Stimulated activated CD4-positive, alpha-beta T cell treated with anti-CD3 and anti-CD28 coated beads, Interleukin-12 subunit alpha, Interleukin-12 subunit beta, amount 100 ng/mL, for 4 hours (primary cell): ENCODE measurements around the gene BTG3.
A peak's percentile ranks its signal among the peaks of the same experiment; 100 is the strongest.

Experiments used
- DNase-seq: peaks from one replicate; pipeline ENCODE4 v3.0.0-alpha.2; 2020

The BTG3 gene, protein sequence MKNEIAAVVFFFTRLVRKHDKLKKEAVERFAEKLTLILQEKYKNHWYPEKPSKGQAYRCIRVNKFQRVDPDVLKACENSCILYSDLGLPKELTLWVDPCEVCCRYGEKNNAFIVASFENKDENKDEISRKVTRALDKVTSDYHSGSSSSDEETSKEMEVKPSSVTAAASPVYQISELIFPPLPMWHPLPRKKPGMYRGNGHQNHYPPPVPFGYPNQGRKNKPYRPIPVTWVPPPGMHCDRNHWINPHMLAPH

DNA sequence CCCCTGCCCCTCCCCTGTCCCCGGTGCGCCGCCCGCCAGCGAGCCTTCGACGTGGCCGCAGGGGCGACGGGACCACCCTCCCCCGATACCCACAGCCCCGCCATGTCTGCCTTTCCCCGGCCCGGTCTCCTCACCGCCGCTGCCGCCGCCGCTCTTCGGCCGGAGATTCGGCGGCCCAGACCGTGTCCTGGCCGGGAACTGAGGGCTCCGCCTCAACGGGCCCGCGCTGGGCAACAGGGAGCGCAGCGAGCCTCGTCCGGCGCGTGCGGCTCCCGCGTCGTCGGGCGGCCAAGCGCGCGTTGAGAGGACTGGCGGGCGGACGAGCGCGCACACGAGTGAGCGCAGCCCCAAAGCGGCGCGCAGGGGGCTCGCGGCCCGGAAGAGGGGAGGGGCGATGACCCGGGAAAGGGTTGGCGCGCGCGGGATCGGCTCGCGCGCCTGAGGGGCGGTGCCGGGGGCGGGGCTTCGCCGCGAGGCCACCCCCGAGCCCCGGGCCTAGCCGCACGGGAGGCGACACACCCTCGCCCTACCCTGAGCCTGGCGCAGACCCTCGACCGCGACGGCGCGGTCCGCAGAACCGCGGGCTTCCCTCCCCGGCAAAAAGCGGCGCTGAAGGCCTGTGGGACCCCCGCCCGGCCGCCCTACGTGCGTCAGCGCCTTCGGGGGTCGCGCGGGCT lies at the start of gene BTG3:
BTG3 (minus strand) TSS at position 337 of the 677 bp plus-strand sequence. CDS start 3,757 bp downstream, outside the sequence.
- DNase-seq = peak; percentile 79

DNA sequence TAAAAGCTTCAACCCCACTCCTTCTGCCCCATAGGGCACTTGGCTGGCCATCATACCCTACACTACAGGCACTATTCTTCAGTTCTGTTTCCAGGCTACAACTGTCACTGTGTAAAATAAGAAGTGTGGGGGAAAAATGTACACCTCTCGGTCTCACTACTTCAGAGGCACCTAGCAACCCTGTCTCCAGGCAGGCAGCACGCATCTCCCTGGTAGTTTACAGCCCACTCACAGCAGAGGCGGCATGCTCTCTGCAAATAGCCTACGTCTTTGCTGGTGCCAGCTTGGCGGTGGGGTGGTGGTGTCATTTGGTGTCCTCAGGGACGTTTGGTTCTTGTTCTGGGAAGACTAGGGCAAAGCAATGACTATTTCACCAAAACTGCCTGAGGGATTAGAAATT lies 48.2 kb upstream of the BTG3 start:
- DNase-seq = no peak

DNA sequence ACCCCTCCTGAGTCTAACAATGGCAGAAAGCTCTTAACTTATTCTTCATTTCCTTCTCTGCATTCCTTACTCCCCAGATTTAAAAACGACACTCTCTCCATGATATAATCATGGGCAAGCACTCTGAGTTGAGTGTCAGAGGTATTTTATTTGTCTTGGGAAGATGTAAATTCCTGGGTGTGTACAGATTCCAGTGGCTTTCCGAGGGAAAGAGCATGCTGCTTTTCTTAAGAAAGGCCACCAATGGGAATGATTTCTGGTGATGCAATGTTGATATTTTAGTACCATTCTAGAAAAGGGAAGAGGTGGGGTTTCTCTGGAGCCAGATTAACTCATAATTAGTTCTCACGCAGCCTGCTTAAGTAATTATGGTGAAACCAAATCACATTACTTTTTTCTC lies 47.8 kb upstream of the BTG3 start:
- DNase-seq = no peak

DNA sequence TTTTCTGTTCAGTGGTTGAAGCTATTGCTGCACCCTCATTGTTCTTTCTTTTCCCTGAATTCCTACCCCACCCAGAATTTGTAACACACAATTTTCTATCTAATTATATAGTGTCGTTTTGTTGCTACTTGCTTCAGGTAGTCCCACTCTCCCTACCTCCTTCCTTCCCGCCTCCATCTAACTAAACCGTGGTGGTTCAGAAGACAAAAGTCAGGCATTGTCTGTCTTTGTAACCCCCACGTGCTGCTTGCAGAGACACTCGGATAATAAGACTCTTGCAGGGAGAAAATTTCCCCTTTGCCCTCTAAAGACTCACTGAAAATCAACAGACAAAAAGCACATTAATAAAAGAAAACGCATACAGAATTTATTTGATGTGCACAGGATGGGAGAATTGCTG lies 46.2 kb upstream of the BTG3 start:
- DNase-seq = no peak

DNA sequence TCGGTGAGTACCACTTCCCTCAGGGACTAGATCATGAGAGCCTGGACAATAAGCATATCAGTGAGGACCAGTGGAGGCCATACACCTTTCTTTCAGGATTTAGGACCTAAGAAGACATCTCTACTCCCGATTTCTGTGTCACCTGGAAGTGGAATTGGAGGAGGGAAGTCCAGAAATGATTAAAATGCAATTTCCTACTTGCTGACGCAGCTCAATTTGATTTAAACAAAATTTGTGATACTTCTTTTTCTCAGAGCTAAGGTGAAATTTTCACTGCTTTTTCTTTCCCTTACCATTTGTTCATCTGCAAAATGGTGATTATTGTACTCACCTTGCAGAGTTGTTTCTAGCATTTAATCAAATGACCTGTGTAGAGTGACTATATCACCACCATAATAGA lies 38.8 kb upstream of the BTG3 start:
- DNase-seq = no peak

DNA sequence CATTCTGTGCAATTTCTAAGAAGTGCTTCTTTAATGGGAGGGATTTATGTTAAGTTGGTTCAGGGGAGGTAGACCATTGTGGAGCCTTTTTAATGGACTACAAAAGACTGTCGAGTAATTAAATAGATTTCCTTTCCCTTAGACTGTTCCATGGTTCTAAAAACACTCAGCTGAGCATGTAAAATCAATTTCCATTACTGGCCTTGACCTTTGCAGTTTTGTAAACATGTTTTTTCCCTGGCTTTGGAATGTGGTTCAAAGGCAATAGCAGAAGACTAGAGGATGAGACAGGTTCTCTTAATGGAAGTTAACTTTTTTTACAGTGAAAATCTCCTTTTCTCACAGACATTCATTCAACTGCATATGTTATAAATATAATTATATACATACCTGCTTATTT lies 37.6 kb upstream of the BTG3 start:
- no peak for DNase-seq

DNA sequence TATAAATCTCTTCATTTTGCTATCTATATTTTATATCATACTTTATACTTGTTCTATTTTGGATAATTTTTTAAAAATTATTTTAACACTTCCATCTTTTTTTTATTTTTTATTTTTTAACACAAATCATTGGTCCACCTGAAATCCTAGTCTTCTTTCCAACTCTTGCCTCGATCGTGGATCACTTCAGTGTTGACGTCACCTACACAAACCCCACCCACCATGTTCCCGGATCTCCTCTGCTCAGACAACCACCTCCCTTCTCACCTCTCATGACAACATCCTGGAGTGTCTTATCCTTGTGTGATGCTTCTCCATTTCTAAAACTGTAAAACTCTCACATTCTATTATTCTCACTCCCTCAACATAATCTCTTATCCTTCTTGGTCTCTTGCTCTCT lies 34.1 kb upstream of the BTG3 start:
- DNase-seq = no peak

DNA sequence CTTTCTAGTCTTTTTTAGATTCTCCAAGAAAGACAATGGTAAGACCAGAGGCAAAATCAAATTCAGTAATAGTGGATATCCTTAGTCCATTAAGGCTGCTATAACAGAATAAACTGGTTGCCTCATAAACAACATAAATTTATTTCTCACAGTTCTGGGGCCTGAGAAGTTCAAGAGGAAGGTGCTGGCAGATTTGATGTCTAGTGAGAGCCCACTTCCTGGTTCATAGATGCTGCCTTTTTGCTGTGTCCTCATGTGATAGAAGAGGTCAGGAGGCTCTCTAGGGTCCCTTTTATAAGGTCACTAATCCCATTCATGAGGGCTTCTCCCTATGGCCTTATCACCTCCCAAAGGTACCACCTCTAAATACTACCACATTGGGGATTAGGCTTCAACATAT lies 31.5 kb upstream of the BTG3 start:
- no peak for DNase-seq

DNA sequence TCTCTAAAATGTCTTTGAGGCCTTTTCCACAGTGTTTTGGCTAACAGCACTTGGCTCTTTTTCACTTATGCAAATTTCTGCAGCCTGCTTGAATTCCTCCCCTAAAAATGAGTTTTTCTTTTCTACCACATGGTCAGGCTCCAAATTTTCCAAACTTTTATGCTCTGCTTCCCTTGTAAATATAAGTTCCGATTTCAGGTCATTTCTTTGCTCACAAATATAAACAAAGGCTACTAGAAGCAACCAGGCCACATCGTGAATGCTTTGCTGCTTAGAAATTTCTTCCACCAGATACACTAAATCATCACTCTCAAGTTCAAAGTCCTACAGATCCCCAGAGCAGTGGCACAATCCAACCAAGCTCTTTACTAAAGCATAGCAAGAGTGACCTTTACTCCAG lies 28.1 kb upstream of the BTG3 start:
- DNase-seq = no peak

DNA sequence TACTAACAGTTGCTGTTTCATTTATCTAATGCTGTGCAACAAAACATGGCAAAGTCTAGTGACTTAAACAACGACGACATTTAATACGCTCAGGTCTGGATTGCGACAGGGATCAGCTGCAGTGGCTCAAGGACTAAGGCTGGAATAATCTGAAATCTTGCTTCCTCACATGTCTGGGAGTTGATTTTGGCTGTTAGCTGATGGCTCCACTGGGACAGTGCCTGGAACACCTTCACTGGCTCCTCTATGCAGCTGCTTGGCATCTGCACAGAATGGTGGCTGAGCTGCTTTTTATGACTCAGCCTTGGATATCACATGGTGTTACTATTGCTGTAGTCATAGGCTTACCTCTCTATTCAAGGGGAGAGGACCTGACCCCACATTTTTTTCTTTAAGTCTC lies 24.0 kb upstream of the BTG3 start:
- DNase-seq = no peak

DNA sequence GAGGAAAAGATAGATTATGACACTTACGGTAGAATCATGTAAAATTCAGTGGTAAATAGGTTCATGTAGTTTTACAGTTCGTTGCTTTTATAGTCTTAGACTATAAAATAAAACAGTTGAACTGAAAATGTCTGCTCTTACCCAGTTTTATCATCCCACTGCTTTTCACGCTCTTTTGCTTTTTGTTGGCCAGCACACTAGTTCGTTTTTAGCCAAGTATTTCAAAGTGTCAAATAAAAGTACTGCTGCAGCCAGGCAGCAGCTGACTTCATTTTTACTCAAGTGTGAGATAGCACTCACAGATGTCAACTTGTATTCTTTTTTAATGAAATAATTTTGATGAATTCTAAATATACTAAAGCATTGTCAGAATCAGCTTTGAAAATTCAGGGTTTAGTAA lies 18.5 kb upstream of the BTG3 start:
- DNase-seq = no peak

DNA sequence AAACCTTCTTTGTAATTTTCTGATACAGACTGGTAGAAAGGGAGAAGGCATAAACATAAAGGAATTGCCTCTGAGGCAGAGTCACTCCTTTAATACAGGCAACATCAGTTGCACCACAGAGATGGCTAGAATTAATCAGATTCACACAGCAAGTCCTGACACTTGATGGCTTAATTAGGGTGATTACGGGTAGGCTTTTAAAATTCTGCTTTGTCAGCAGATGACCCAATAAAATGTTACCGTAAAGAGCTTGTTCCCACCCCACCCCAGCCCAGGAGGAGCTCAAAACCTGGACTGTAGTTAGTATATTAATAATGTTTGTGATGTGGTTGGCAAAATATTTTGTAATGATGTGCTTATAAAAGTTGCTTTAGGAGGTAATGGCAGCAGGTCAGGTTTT lies 9.3 kb upstream of the BTG3 start:
- no peak for DNase-seq

DNA sequence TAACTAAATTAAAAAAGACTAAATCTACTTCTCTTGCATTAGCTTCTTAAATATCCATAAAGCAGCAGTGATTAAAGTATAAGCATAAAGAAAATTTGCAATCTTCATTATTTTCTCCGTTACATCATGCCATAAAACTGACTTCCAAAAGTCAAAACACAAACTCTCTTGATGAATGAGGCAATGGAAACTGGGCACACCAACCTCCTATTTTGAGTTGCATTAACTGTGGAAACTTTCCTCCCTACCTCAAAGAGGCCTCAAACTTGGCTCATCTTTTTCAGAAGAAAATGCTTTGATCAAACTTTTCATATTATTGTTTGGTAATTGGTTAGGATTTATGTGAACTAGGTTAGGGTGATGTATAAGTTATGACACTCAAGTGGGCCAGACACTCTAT lies 4.1 kb upstream of the BTG3 start:
- DNase-seq = no peak

DNA sequence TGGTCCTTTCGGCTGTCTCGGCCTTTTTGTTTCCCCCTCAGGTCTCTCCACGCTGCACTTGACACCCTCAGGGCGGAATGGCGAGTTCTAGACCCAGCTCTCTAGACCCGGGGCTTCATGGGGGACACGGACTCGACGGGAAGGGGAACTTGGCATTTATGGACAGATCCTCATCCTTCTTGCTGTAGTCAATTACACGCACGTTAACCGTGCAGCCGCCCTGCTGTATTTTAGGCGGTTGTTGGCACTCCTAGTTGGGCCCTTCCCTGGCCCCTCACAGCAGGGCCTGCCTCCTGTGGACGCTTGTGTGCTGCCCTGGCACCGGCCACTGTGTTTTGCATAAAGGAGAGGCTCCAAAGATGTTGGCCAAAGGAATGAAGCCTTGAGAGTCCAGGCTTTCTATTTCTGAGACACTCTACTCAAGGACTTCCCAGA lies 558 bp upstream of the BTG3 start:
- DNase-seq = no peak

DNA sequence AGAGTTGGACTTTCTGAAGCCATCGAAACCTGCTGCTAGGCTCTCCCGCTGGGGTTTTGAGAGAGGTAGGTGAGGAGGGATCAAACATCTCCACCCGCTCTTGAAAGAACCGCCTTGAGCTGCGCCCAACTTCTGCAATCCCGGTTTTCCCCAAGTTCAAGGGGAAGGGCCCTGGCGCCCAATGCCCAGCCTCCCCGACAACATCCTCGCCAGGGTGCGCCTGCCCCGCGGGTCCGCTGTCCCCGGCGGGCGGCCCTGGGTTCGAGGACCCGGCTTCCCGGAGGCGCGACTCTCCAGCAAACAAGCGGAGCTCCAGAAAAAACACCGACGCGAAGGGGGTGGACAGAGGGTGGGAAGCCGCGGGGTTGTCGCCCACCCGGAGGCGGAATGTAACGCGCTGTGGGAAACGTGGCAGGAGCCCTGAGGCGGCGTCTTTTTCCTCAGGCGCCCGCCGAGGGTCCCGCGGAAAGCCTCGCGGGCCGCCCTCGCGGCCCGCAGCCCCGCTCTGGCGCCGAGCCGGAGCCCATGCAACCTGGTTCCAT lies 607 bp downstream of the BTG3 start:
- peak; percentile 29 for DNase-seq

DNA sequence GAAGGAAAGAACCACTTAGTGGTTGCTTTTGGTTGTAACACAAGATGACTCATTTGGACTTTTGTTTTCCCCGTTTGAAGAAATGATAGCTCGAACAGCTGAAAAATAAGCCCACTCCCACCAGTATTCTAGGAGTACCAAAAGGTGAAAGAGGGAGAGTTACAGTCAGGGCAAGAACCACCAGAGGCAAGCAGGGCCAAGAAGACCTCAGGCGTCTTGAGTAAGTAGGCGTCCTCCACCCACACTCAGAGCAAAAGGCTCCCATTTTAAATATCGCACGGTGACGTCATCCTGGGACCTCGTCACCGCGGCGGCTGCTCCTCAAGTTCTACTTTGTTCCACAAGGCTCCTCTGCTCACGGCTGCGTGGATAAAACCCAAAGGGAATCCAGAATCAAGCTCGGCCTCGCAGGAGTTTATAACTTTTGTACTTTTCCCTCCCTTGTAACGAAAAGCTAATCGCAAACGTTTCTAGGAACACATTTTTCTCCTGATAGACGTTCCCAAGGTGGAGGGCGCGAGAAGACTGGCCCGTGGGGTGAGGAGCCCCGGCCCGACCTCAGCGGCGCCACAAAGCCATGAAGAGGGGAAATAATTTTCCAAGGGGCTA lies 1.2 kb downstream of the BTG3 start:
- DNase-seq = peak; percentile 73

DNA sequence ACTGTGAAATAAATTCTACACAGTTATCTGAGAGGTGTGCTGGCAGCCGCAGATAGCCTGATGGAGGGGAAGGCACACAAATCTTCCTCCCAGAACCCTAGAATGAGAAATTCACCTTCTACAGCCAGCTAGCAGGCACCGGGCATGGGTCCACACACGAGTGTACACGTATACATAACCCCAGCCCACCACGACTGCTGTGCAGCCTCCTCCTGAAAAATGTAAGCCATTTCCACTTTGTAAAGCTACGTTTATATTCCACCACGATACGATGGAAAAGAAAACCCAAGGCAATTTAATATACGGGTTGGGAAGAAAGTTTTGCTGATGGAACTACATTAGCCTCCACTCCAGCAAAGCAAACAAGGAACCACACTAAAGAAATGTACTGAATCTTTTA lies 1.8 kb downstream of the BTG3 start:
- DNase-seq = no peak

DNA sequence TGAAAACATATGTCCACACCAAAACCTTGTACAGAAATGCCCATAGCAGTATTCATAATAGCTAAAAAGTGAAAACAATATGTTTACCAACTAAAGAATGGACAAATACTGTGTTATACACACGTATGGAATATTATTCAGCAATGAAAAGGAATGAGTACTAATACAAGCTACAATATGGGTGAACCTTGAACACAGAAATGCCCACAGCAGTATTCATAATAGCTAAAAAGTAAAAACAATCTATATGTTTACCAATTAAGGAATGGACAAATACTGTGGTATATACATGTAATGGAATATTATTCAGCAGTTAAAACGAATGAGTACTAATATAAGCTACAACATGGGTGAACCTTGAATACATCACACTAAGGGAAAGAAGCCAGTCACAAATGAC lies 3.0 kb downstream of the BTG3 start:
- no peak for DNase-seq

DNA sequence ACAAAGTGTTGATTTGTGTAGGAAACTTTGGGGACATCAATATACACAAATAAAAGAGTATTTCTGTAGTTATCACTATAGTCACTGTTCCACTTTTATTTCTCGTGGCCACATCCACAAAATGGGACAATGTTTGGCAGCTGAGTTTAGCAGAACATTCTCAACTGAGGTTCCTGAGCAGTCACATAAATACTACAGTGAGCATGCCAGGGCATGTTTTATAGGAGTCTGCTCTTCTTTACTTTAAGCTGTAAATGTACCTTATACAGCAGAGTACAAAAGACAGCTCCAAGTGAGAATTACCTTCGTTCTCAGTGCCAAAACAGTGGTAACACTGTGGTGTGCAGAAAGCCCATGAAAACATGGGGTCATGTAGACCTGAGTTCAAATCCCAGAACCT lies 5.0 kb downstream of the BTG3 start:
- DNase-seq = no peak

DNA sequence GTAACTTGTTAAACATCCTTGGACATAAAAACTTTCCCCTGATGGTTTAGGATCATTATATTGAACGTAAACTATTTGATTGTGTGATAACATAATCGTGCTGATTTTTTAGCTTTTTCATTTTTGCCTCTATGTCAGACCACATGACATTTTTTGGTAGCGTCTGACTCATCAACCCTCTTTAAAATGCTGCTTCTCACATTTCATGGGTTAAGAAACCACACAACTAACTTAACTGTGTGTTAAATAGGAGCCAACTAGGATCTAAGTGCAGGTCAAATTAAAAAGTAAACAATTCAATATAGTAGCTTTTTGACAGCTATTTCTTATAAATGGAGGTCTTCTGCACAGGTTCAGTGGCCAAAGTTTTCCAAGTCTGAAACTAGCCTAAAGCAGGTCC lies 9.8 kb downstream of the BTG3 start:
- DNase-seq = no peak

DNA sequence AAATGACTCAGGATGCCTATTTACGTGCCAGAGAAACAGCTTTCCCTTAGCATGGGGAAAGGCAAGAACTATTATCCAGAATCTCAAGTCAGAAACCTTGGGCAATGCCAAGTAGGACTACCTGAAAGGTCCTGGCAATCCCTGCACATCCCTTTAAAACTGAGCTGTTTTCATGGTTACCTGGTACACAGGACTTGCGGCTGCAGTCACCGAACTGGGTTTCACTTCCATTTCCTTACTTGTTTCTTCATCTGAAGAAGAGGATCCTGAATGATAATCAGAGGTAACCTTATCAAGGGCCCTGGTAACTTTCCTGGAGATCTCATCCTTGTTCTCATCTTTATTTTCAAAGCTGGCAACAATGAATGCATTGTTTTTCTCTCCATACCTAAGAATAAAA lies 14.3 kb downstream of the BTG3 start:
- no peak for DNase-seq

DNA sequence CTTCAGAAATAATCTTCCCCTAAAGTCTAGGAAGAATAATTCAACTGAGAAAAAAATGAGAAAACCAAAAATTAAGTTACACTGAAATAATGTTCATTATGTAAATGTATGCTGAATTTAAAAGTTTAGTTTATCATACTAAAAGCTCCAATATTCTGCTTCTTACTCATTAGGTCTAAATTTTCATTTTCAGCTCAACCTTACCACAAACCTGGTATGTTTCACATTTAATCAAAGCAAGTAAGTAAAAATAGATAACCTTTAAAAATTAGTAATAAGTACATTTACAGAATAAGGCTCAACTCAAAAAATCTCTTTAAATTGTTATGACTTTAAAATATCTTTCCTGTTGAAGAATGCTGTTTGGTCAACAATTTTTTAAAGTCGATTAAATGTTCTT lies 15.0 kb downstream of the BTG3 start:
- DNase-seq = no peak

DNA sequence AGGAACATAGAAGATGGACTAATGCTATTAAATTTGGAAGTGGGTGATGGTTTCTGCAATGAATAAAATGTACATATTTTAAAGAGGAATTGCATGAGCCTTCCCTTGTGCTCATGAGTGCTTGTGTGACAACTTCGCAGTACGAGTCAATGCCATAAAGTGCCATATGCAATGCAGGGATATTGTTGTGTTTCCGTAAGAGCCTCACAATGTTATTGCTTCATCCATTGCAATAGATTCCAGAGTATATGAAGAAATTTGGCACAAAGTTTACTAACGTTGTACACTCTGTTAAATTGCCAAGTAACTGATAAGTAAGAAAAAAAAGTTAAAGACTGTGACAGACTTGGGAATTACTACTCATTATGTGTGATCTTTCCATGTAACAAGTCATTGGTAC lies 22.3 kb downstream of the BTG3 start:
- no peak for DNase-seq

DNA sequence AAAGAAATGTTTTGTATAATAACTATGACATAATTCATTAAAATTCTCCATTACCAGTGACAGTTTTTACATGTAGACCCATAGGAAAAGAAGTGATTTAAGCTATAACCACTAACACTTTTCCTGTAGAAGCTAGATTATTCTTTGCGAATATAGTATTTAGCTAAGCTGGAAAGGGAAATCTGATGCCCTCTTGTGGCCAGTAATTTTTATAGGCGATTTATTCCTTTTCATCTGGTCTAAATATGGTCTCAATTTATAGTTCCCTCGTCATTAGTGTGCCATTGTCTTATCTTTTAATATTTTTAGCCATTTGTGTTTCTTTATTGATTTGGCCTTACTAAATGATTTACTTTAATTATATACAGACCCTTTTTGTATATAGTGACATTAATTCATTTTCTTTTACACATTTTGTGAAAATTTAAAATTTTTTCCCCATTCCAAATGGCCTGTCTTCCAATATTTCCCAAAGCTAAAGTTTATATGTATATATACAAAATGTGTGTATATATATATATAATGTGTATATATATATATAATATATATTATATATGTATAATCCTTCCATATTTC lies 26.7 kb downstream of the BTG3 start:
- DNase-seq = no peak
